HCT116 (cell line): Measurements from ENCODE around the gene FGGY. TPM values are rescaled to one million over a fixed set of nuclear protein-coding genes. Genes with fewer than 3 reads are reported as not detected.

Experiments used
- ATAC-seq: fragments of 200-7000 bp; cut with Tn5 transposase; 2 replicates; pipeline ENCODE4 v1.9.1; 2020; ENCODE audit warnings: mild to moderate bottlenecking, moderate library complexity
- BruUV-seq: library from RNA; stranded (reverse); fragments of 400-500 nt; replicated peaks from 2 replicates; lab custom pipeline; 2021; lab: Mats Ljungman, UMichigan
- CTCF ChIA-PET: fragments of 300-600 bp; sonication (Branson Sonifier 250); formaldehyde crosslinking; loops from one replicate; lab custom pipeline; 2021; ENCODE audit warnings: antibody characterized with exemption; lab: Charles Lee
- POLR2A ChIA-PET: fragments of 300-600, 350-600 bp; sonication (Branson Sonifier 250); formaldehyde crosslinking; loops from one replicate; lab custom pipeline; 2021; ENCODE audit warnings: antibody characterized with exemption; lab: Charles Lee
- RAD21 ChIA-PET, 2 experiments: fragments of 300-600 bp; sonication (Branson Sonifier 250); formaldehyde crosslinking; loops; one replicate each; lab custom pipeline; 2023; ENCODE audit warnings: low total read pairs in 2 of 2; ENCODE audit not compliant: uncharacterized antibody in 2 of 2, unreplicated experiment in 2 of 2, low non-redundant PET in 1 of 2; lab: Charles Lee
- DNase-seq: peaks from one replicate; pipeline ENCODE4 v3.0.0-alpha.2; 2010; ENCODE audit warnings: low read depth, low spot score
- H2AFZ ChIP-seq: fragments of 200-600 bp; shearing (Covaris generic), sonication (generic); 2 replicates; pipeline ENCODE4 v1.6.1; 2017; ENCODE audit warnings: low read depth, mixed run types, mixed read lengths, antibody characterized with exemption, low read length; ENCODE audit not compliant: poor library complexity, severe bottlenecking
- H3K27ac ChIP-seq: 2 replicates; pipeline ENCODE4 v1.5.1; 2012; ENCODE audit warnings: low read depth, low read length
- H3K27me3 ChIP-seq: fragments of 200-600 bp; sonication (generic); 2 replicates; pipeline ENCODE4 v1.6.1; 2016; ENCODE audit warnings: mixed run types, low read length, mixed read lengths; ENCODE audit not compliant: insufficient read depth
- H3K36me3 ChIP-seq, 2 experiments: fragments of 200-500 bp in 1 of 2; fragments of 200-600 bp in 1 of 2; sonication (Bioruptor generic) in 1 of 2; sonication (generic) in 1 of 2; 2 replicates each; pipeline versions ENCODE4 v1.5.1 to v1.6.1; 2014 to 2016; ENCODE audit warnings: low read length in 2 of 2, inconsistent platforms in 1 of 2, mixed read lengths in 1 of 2, mixed run types in 1 of 2; ENCODE audit not compliant: insufficient read depth in 2 of 2, control insufficient read depth in 1 of 2
- H3K4me1 ChIP-seq, 2 experiments: fragments of 200-600 bp in 1 of 2; sonication (generic) in 1 of 2; 2 replicates each; pipeline versions ENCODE4 v1.5.1 to v1.6.1; 2012 to 2017; ENCODE audit warnings: low read length in 2 of 2, inconsistent platforms in 1 of 2, mild to moderate bottlenecking in 1 of 2, mixed read lengths in 1 of 2, mixed run types in 1 of 2, moderate library complexity in 1 of 2; ENCODE audit not compliant: insufficient read depth in 2 of 2, control insufficient read depth in 1 of 2
- H3K4me2 ChIP-seq: fragments of 200-600 bp; sonication (generic); 2 replicates; pipeline ENCODE4 v1.6.1; 2017; ENCODE audit warnings: mixed run types, low read length, mixed read lengths
- H3K4me3 ChIP-seq, 2 experiments: fragments of 200-600 bp in 1 of 2; sonication (generic) in 1 of 2; replicated peaks in 1 of 2; 2 replicates each; pipeline ENCODE4 v1.5.1; 2011 to 2016; ENCODE audit warnings: low read length in 2 of 2, control low read depth in 1 of 2, low read depth in 1 of 2, mild to moderate bottlenecking in 1 of 2, mixed read lengths in 1 of 2, mixed run types in 1 of 2
- H3K79me2 ChIP-seq: fragments of 200-600 bp; sonication (generic); 2 replicates; pipeline ENCODE4 v1.6.1; 2017; ENCODE audit warnings: mild to moderate bottlenecking, mixed run types, low read length, moderate library complexity, mixed read lengths; ENCODE audit not compliant: insufficient read depth
- H3K9ac ChIP-seq: fragments of 200-600 bp; sonication (generic); 2 replicates; pipeline ENCODE4 v1.6.1; 2016; ENCODE audit warnings: low read length, mixed read lengths
- H3K9me2 ChIP-seq: fragments of 200-600 bp; sonication (generic), shearing (Covaris generic); 2 replicates; pipeline ENCODE4 v1.6.1; 2017; ENCODE audit warnings: mixed run types, mild to moderate bottlenecking, moderate library complexity; ENCODE audit not compliant: insufficient read depth
- H3K9me3 ChIP-seq, 2 experiments: fragments of 200-500 bp in 1 of 2; fragments of 200-600 bp in 1 of 2; sonication (Bioruptor generic) in 1 of 2; sonication (generic) in 1 of 2; 2 replicates each; pipeline ENCODE4 v1.6.1; 2014 to 2017; ENCODE audit warnings: low read length in 2 of 2, mixed read lengths in 2 of 2, inconsistent platforms in 1 of 2, low read depth in 1 of 2, mild to moderate bottlenecking in 1 of 2, mixed run types in 1 of 2, moderate library complexity in 1 of 2; ENCODE audit not compliant: control insufficient read depth in 1 of 2, insufficient read depth in 1 of 2
- H4K20me1 ChIP-seq: fragments of 200-600 bp; sonication (generic), shearing (Covaris generic); 2 replicates; pipeline ENCODE4 v1.6.1; 2017; ENCODE audit warnings: mixed run types, mild to moderate bottlenecking, moderate library complexity; ENCODE audit not compliant: insufficient read depth
- CTCF ChIP-seq, 3 experiments: fragments of 200-600 bp in 1 of 3; sonication (generic) in 1 of 3; IDR thresholded peaks in 2 of 3; conservative IDR thresholded peaks in 1 of 3; 2 replicates each; pipeline ENCODE4 v1.5.1; 2012 to 2017; ENCODE audit warnings: low read depth in 2 of 3, low read length in 2 of 3, antibody characterized with exemption in 1 of 3, borderline replicate concordance in 1 of 3, control low read depth in 1 of 3, mild to moderate bottlenecking in 1 of 3, mixed read lengths in 1 of 3, mixed run types in 1 of 3, moderate library complexity in 1 of 3; ENCODE audit not compliant: insufficient read depth in 1 of 3
- EGR1 ChIP-seq: IDR thresholded peaks from 2 replicates; pipeline ENCODE4 v1.6.1; 2012; ENCODE audit warnings: low read depth
- POLR2AphosphoS5 ChIP-seq: IDR thresholded peaks from 2 replicates; pipeline ENCODE4 v1.6.1; 2011; ENCODE audit warnings: mild to moderate bottlenecking, low read depth, low read length, moderate library complexity
- SIN3A ChIP-seq: IDR thresholded peaks from 2 replicates; pipeline ENCODE4 v1.6.1; 2012; ENCODE audit warnings: low read depth
- SP1 ChIP-seq: IDR thresholded peaks from 2 replicates; pipeline ENCODE4 v1.6.1; 2012; ENCODE audit warnings: low read depth
- ZBTB33 ChIP-seq: IDR thresholded peaks from 2 replicates; pipeline ENCODE4 v1.6.1; 2011; ENCODE audit warnings: mild to moderate bottlenecking, low read length, moderate library complexity; ENCODE audit not compliant: insufficient replicate concordance; ENCODE audit errors: extremely low read depth
- intact Hi-C: fragments of 100-400 bp; cut with micrococcal nuclease; formaldehyde crosslinking; loops from 2 replicates; pipeline ENCODE4 v1.10.0; 2022
- total RNA-seq: library from RNA; stranded (reverse); gene quantifications from one replicate; pipeline ENCODE4 v1.2.1, GENCODE V29; 2021; ENCODE audit not compliant: unreplicated experiment

Gene FGGY
- total RNA-seq, 1 experiment from 2014 or later = 10.6 TPM

GRCh38 chr1:59683197-59683596 is 386.3 kb downstream of the FGGY start:
- Histone ChIP-seq H2AFZ (no peak overlapping the region), H3K27me3 (no peaks in the 10 kb centered on the region)
- RAD21 ChIA-PET = no interaction called here

More at GRCh38 chr1:59683197-59683596, 386.3 kb downstream of the FGGY start:
- H4K20me1 ChIP-seq = no peaks in the 10 kb centered on the region
- POLR2A ChIA-PET = no interaction called here
- H3K4me2 ChIP-seq = no peak overlapping the region
- no peak overlapping the region for H3K27ac ChIP-seq
- no peaks in the 10 kb centered on the region for H3K79me2 ChIP-seq
- H3K9me3 ChIP-seq = no peaks in the 10 kb centered on the region
- BruUV-seq = no TSS peak
- DNase-seq (no peak), ATAC-seq (no peak)
- intact Hi-C loops = no loop called here
- no peak for TF ChIP-seq EGR1
- no peak for TF ChIP-seq ZBTB33
- no peak for TF ChIP-seq POLR2AphosphoS5
- TF ChIP-seq CTCF (IDR thresholded peaks at IDR 0.05 in 2 of 3, conservative IDR thresholded peaks at IDR 0.05 in 1 of 3; ENCODE audit: borderline replicate concordance in 1 of 3, insufficient read depth in 1 of 3, low read depth in 2 of 3, low read length in 2 of 3) = no peak
- TF ChIP-seq SP1 = no peak
- TF ChIP-seq SIN3A = no peak
- H3K9ac ChIP-seq = no peak overlapping the region
- H3K4me3 ChIP-seq = no peak overlapping the region
- CTCF ChIA-PET = no interaction called here
- H3K36me3 ChIP-seq = no peaks in the 10 kb centered on the region
- peaks cover 0 to 11% of the 10 kb centered on the region in 2 experiments; a peak in 3 of 4 replicates for H3K4me1 ChIP-seq
- H3K9me2 ChIP-seq = no peaks in the 10 kb centered on the region
